NCI-H460 (cell line): ENCODE data around the gene GNB5. TPM values are rescaled to one million over a fixed set of nuclear protein-coding genes. Genes with fewer than 3 reads are reported as not detected.
"Not testable (repeated sequence)": the region's sequence is repeated elsewhere in the genome, so short reads cannot be mapped to it uniquely, and the experiment has no call there.

ENCODE experiments used
- DNase-seq: peaks from one replicate; pipeline ENCODE4 v3.0.0-alpha.2; 2016; ENCODE audit warnings: low read depth; ENCODE audit errors: extremely low read depth
- polyA plus RNA-seq: library from polyadenylated mRNA; depleted of rRNA; stranded (reverse); fragments of >200 nt; gene quantifications from 2 replicates; pipeline ENCODE4 v1.2.3, GENCODE V29; 2014; cell fraction: nucleus; rRNA removed
- total RNA-seq: library from RNA; depleted of rRNA; stranded (reverse); fragments of >200 nt; shearing (Covaris generic); gene quantifications from 2 replicates; pipeline ENCODE4 v1.2.3, GENCODE V29; 2014; rRNA removed

The GNB5 gene
- 113 and 121 TPM in 2 replicates for total RNA-seq
- 91.2 and 102 TPM in 2 replicates for polyA plus RNA-seq

DNA sequence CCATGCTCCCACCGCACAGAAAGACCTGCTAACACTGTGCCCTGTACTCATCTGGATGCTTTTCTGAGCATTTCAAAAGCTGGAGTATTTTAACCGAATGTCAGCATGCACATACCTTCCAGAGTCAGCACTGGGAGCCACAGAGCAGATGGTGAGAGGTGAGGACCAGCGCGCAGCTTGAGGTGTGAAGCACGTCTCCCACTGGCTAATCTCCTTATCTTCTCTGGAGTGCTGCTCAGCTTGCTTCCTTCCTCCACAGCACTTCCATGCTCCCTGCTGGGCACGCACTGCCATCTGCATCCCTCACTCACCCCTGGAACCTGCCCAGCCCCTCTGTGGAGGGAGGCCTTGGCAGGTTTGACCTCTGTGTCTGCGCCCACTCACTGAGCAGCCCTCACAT, at the start of gene GNB5:
TSS of gene GNB5 (minus strand) at position 186 of the 400 bp plus-strand sequence. CDS start 6,716 bp downstream, outside the sequence.
- no peak for DNase-seq

DNA sequence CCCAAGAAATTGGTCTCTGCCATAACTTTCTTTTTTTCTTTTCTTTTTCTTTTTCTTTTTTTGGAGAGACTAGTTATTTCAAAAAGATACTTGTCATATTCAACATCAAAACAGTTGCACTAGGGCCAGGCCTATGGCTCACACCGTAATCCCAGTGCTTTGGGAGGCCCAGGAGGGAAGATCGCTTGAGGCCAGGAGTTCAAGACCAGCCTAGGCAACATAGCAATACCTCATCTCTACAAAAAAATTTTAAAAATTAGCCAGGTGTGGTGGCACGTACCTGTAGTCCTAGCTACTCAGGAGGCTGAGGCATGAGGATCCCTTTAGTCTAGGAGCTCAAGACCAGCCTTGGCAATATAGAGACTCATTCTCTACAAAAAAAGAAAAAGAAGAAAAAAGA, 49.0 kb upstream of the GNB5 start:
- DNase-seq = no peak

DNA sequence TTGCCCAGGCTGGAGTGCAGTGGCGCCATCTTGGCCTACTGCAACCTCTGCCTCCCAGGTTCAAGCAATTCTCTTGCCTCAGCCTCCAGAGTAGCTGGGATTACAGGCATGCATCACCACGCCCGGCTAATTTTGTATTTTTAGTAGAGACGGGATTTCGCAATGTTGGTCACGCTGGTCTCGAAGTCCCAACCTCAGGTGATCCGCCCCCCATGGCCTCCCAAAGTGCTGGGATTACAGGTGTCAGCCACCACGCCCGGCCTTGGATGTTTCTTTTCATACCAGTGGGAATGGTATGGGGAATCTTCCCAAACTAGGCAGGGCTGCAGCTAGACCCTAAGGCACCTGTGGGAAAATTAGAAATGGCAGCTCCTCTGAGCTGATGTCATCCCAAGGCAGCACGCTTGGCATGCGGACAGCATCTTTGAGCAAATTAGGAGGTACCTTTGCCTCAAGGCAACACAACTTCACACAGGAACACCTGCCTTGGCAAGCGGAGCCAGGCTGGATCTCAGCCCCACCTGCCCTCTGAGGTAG, 47.9 kb upstream of the GNB5 start:
- not testable (repeated sequence) for DNase-seq

DNA sequence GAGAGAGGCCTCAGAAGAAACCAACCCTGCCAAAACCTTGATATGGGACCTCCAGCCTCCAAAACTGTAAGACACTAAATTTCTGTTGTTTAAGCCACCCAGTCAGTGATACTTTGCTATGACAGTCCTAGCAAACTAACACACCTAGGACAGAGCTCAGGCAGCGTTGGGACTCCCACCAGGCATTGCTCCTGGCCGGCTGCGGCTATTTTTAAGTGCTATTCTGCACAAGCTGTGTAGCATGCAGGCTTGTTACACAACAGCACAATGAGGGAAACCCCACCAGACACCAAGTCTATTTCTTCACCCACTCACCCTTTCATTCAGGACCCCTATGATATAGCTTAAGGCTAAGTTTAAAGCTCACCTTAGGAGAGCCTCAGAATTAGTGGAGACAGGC, 47.0 kb upstream of the GNB5 start:
- DNase-seq = no peak

DNA sequence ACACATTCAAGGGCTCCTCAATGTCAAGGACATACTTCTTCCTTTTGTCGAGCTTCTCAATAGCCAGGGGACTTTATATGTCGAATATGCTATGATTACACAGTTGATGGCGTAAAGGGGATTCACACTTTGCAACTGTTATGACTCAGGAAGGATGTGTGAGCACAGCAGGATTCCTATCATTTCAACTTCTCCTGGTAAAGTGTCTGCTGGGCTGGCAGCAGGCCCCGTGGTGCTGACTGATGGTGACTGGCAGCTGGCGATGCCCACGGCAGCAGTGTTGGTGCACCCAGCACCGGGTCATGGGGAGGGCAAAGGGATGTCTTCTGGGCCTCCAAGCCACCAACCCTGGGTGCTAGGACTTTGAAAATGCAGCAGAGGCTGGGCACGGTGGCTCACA, 44.8 kb upstream of the GNB5 start:
- DNase-seq = peak; percentile 86

DNA sequence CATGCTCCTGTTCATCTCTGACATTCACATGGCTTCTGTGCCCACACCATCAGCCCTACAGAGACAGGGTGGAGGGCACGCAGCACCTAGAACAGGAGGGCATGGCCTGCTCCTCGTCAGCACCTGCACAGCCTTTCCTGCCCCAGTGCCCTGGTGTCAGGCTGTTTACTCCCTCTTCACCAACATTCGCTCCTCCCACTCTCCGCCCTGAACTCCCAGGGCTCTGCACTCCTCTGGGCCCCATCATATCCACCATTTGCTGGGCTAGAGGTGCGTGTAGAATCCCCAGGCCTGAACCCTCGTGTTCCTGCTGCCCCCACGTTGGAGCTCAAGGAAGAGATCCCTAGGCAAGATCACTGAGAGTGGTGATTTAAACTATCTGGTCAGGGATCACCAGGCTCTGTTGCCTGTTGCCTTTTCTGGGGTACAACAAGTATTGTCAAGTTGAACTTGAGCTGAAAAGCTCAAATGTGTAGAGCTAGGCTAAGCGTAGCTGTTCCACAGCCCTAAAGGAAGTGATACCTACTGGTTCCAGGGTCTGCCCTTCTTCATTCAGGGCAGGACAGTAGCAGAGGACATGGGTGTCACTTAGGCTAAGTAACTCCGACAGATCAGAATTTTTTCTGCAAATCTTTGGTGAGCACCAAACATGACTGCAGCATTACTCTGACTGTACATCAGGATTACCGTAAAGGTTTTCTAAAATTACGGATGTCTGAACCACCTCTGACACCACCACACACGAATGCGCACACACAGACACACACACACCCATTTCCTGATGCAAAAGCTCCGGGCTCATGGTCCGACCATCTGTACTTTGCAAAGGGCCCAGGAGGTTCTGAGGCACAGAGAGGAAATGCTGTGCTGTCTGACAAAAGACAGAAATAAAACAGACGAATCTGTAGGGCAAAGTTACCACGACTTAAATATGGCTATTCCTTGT, 43.7 kb upstream of the GNB5 start:
- DNase-seq = no peak

DNA sequence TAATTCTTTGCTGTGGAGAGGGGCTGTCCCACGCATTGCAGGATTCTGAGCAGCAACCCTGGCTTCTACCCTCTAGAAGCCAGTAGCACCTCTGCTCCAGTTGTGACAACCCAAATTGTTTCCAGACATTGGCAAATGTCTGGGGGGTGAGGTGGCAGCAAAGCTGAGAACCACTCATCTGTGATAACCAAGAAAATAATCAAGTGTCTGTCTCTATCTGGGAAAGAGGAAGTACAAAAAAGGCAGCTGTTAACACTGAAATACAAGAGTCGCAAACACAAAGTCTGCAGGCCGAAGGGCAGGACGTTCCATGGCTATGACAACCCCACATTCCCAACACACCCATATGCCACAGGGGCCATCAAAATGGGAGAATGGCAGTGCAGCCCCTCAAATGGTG, 42.2 kb upstream of the GNB5 start:
- DNase-seq = no peak

DNA sequence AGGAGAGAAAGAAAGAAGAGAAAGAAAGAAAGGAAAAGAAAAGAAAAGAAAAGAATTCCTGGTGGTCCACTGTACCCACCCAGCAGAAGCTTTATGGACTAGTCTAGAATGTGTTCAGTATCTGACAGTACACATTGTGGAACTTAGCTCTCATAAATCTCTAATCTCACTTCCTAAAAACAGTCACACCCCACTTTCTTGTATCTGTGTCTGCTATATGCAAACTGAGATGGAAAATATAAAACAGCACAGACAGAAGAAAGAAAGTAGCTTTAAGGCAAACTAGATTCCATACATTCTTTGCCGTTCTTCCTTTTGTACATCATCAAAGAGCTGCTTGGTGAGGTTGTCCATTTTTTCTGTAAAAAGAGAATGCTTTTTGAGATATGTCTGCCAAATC, 41.1 kb upstream of the GNB5 start:
- no peak for DNase-seq

DNA sequence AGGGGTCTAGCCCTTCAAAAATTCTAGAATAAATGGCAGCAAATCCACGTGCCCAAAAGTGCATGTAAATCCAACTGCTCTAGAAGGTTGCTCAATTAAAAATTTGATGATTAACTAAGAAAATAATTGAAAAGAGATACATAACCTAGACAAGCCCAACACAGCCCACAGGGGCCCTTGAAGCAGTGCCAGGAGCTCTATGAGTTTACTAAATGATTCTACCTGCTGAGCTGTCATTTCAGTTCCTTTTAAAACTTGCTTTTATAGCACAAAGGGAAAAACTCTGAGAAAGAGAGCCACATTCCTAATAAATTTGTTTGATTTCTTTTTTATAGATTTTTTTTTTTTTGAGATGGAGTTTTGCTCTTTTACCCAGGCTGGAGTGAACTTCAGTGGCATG, 38.9 kb upstream of the GNB5 start:
- no peak for DNase-seq

DNA sequence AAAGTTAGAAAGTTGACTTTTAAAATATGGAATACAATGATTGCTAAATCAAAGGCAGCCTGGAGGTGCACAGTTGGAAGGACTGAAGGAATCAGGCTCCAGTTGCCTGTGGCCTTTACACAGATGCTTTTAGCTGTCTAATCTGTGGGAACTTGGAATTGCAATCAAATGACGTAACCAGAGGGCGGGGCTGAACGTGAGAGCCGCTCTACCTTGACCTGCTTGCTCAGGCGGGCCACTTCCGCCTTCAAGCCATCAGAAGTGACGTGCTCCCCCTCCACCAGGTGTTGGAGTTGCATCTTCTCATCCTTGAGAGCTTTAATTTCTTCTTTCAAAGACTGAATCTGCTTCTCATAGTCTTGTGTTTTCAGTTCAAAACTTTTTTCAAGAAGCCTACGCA, 37.7 kb upstream of the GNB5 start:
- DNase-seq = peak; percentile 24

DNA sequence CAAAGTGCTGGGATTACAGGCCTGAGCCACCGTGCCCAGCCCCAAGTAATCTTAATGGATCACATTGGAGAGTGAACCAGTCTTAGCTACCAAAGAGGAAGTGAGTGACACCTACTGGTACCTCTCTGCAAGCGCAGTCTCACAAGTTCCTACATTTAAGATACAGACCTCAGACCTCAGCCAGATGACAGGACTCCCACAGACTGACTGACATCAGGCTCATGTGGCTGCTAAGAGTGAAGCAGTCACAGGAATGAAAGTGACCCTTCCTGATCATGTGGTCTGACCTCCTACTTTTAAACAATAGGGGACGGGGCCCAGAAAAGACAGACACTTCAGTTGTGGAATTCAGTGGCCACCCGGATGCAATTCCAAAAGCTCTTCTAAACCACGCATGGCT, 36.3 kb upstream of the GNB5 start:
- DNase-seq = peak; percentile 78

DNA sequence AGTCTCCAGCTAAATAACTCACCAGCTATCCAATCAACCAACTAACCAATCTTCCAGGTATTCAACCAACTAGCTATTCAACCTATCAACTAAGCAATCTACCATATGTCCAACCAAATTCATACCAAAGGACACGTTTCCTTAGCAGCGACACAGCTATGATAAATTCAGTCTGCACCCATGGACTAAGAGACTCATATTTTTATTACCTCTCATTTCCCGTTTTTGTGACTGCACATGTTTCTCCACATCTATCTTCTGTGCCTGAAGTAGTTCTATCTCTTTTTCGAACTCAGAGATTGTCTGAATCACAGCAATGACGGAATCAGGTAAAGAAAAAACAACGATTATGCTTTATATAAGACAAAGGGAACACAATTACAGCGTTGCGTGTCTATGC, 34.0 kb upstream of the GNB5 start:
- no peak for DNase-seq

DNA sequence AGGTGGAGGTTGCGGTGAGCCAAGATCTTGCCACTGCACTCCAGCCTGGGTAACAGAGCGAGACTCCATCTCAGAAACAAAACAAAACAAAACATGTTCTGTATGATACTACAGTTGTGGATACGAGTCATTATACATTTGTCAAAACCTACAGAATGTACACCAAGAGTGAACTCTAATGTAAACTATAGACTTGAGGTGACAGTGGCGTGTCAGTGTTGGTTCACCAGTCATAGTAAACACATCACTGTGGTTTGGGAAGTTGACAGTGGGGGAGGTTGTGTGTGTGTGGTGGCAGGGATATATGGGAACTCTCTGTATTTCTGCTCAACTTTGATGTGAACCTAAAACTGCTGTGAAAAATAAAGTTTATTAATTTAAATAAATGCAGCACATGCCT, 33.0 kb upstream of the GNB5 start:
- DNase-seq = no peak

DNA sequence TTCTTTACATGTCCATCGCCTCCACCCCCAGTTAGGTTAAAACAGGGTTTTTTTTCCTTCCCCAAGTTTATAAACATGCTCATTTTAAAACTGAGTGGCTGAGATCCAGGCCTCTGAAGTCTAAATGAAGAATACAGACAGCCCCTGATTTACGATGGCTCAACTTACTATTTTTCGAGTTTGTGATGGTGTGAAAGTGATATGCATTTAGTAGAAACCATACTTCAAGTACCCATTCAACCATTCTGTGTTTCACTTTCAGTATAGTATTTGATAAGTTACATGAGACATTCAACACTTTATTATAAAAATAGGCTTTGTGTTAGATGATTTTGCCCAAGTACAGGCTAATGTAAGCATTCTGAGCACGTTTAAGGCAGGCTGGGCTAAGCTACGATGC, 30.5 kb upstream of the GNB5 start:
- DNase-seq = no peak

DNA sequence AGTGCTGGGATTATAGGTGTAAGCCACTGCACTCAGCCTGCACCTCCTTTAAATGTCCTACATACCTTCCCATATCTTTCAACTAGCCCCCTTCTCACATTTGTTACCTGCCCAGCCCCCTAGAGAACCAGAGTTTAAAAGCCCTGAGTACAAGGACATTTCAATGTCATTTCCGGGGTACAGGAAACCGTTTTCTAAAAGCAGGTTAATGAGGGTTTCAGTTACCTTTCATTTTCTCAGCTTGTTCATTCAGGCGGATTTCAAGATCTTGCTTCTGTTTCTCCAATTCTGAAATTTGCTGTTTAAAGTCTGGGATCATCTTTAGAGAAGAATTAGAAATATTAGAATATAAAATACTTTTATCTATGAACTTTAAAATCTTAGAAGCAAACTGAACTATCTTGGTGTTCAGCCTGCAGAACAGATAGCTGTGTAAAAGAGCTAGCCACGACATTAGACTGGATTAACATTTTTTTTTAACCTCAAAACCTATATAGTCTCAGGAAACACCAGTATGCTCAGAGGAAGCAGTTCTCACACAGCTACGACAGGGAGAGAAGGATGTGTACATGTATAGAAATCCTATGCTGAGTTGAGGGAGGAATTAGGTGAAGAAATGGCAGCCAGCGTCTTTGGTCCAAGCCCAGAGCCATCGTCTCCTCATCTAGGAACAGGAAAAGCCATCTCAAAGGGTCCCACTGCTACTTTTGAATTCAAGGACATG, 29.9 kb upstream of the GNB5 start:
- DNase-seq = no peak

DNA sequence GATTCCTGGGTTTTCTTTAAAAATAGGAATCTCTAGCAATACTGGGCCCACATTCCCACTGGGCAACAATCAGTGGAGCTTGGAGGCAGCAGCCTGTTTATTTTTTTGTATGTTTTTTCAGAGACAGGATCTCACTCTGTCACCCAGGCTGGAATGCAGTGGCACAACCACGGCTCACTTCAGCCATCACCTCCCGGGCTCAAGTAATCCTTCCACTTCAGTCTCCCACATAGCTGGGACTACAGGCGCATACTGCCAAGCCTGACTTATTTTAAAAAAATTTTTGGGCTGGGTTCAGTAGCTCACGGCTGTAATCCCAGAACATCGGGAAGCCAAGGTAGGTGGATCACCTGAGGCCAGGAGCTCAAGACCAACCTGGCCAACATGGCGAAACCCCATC, 29.1 kb upstream of the GNB5 start:
- DNase-seq = no peak

DNA sequence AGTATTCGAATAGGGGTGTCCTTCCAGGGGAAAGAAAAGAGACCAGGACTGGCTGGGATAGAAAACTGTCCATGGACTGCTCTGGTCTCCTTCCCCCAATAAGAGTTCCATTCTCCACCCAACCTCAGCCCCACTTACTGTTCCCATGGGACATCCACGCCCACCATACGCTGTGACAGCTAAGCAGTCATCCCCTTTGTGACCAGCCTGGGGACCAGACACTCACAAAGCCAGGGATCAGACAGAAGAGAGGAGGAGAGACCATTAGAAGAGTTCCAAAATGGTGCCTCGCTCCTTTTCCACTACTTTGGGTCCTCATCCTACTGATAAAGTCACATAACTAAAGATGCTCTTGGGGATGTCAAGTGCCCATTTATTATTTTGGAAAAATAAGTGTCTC, 27.6 kb upstream of the GNB5 start:
- no peak for DNase-seq

DNA sequence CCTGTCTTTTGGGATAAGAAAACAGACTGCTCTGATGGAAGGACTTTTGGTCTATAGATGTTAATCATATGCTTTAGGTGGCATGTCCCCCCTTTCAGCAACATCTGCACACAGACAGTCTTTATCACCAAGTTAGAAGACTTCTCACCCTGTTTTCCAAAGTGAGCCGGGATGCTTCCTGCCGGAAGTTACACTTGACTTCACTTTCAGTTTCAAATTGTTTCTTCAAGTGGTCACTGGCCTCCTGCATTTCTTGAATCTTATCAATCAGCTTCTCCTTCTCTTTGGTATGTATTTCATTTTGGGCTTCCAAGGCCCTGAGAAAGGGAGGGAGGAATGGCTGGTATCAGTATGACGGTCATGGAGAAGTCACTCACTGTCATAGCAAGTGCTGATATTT, 27.2 kb upstream of the GNB5 start:
- no peak for DNase-seq

DNA sequence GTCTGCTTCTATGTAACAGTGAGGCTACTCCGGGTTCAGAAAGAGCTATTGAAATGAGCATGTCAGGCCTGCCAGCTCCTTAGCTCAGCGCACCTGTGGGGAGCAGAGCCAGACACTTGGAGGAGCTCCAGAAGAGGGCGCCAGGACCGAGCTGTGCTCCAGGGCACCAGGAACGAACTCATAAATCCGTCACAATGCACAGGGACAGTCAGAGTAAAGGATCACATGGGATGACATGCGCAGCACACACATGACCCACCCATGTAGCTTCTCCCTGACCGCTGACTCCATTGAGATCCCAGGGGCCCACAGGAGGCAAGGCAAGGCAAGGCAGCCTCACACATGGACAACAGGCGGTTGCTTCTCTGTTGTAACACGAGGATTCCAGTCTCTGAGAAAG, 26.0 kb upstream of the GNB5 start:
- no peak for DNase-seq

DNA sequence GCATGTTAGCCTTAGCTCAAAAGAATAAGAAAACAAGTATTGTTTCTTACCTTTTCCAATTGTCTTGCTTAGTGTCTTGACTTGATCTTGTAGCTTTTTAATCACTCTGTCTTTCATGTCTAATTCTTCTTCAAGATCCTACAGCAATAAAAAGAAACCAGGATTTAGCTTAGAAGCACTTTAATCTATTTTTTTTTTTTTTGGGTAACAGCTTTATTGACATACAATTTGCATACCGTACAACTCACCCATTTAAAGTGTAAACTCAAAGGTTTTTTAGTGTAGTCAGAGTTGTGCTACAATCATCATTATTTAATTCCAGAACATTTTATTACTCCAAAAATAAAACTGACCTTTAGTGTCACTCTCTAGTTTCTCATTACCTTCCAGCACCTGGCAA, 23.4 kb upstream of the GNB5 start:
- no peak for DNase-seq

DNA sequence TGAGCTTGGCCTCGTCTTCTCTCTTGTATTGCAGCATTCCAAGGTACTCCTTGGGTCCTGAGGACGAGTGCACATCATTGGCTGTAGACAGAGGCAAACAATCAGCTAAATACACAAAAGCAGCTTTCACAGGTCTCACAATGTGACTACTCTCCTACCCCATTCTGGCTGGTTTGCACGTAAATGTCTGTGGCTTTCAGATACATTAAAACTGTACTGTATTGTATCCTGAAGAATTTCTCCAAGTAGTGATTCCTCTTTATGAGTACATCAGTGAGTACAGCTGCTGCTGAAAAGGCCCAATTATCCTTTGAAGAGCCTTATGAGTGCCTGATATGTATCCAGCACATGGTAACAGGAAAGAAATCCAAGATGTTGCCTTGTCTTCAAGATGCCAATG, 22.0 kb upstream of the GNB5 start:
- no peak for DNase-seq
